HEK293T (cell line): ENCODE measurements around the gene SLA2.
"Not testable (repeated sequence)": the region's sequence is repeated elsewhere in the genome, so short reads cannot be mapped to it uniquely, and the experiment has no call there.

Experiments
- CTCF ChIA-PET: fragments of 350-600 bp; formaldehyde crosslinking; extraction: SDS; loops from one replicate; lab custom pipeline; 2021; ENCODE audit warnings: antibody characterized with exemption, inconsistent platforms; lab: Yijun Ruan, JAX
- POLR2A ChIA-PET: fragments of 350-600 bp; formaldehyde crosslinking; extraction: SDS; loops from one replicate; lab custom pipeline; 2020; ENCODE audit warnings: antibody characterized with exemption, inconsistent platforms; lab: Yijun Ruan, JAX
- DNase-seq: peaks from one replicate; pipeline ENCODE4 v3.0.0; 2012; ENCODE audit warnings: mixed read lengths; ENCODE audit errors: extremely low spot score
- ARNT ChIP-seq: fragments of 450-650 bp; IDR thresholded peaks from 2 replicates; pipeline ENCODE4 v1.6.1; 2017; ENCODE audit warnings: mild to moderate bottlenecking
- BHLHE40 ChIP-seq: fragments of 450-650 bp; IDR thresholded peaks from 2 replicates; pipeline ENCODE4 v1.6.1; 2016; ENCODE audit warnings: mild to moderate bottlenecking, moderate library complexity, borderline replicate concordance
- CTBP1 ChIP-seq: fragments of 450-650 bp; IDR thresholded peaks from 2 replicates; pipeline ENCODE4 v1.6.1; 2016; ENCODE audit warnings: borderline replicate concordance
- ELF4 ChIP-seq: fragments of 450-650 bp; IDR thresholded peaks from 2 replicates; pipeline ENCODE4 v1.6.1; 2017; ENCODE audit warnings: antibody characterized with exemption
- FOXA1 ChIP-seq: fragments of 450-650 bp; IDR thresholded peaks from 2 replicates; pipeline ENCODE4 v1.6.1; 2016; ENCODE audit warnings: mild to moderate bottlenecking
- FOXK2 ChIP-seq: fragments of 450-650 bp; IDR thresholded peaks from 2 replicates; pipeline ENCODE4 v1.6.1; 2016; ENCODE audit warnings: mild to moderate bottlenecking
- FOXM1 ChIP-seq: fragments of 450-650 bp; IDR thresholded peaks from 2 replicates; pipeline ENCODE4 v1.6.1; 2017; ENCODE audit warnings: mild to moderate bottlenecking, borderline replicate concordance
- HDGF ChIP-seq: fragments of 450-650 bp; IDR thresholded peaks from 2 replicates; pipeline ENCODE4 v1.6.1; 2017; ENCODE audit warnings: antibody characterized with exemption, borderline replicate concordance
- L3MBTL2 ChIP-seq: fragments of 450-650 bp; conservative IDR thresholded peaks from 2 replicates; pipeline ENCODE4 v1.6.1; 2016; ENCODE audit warnings: mild to moderate bottlenecking
- LEF1 ChIP-seq: fragments of 450-650 bp; IDR thresholded peaks from 2 replicates; pipeline ENCODE4 v1.6.1; 2017; ENCODE audit warnings: mild to moderate bottlenecking, borderline replicate concordance
- NFRKB ChIP-seq: fragments of 450-650 bp; IDR thresholded peaks from 2 replicates; pipeline ENCODE4 v1.6.1; 2016; ENCODE audit warnings: mild to moderate bottlenecking, moderate library complexity
- SP1 ChIP-seq: fragments of 450-650 bp; IDR thresholded peaks from 2 replicates; pipeline ENCODE4 v1.6.1; 2017
- SUZ12 ChIP-seq: fragments of 450-650 bp; IDR thresholded peaks from 2 replicates; pipeline ENCODE4 v1.6.1; 2016; ENCODE audit warnings: mild to moderate bottlenecking
- TARDBP ChIP-seq: fragments of 450-650 bp; IDR thresholded peaks from 2 replicates; pipeline ENCODE4 v1.6.1; 2016
- ZNF384 ChIP-seq: fragments of 450-650 bp; IDR thresholded peaks from 2 replicates; pipeline ENCODE4 v1.6.1; 2016
- TF ChIP-seq, protein P1 (sequence below): fragments of 450-650 bp; IDR thresholded peaks from 2 replicates; pipeline ENCODE4 v1.6.1; 2016

SLA2 gene

GRCh38 chr20:36684747-36685146 is 38.8 kb upstream of the SLA2 start:
- CTCF ChIA-PET, result no interaction called here
- no peak for TF ChIP-seq LEF1
- TF ChIP-seq, protein P1, sequence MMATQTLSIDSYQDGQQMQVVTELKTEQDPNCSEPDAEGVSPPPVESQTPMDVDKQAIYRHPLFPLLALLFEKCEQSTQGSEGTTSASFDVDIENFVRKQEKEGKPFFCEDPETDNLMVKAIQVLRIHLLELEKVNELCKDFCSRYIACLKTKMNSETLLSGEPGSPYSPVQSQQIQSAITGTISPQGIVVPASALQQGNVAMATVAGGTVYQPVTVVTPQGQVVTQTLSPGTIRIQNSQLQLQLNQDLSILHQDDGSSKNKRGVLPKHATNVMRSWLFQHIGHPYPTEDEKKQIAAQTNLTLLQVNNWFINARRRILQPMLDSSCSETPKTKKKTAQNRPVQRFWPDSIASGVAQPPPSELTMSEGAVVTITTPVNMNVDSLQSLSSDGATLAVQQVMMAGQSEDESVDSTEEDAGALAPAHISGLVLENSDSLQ, result no peak
- no peak for TF ChIP-seq FOXA1
- no peak for TF ChIP-seq ELF4
- TF ChIP-seq CTBP1, result no peak
- TF ChIP-seq HDGF, result no peak
- TF ChIP-seq SP1, result no peak
- TF ChIP-seq NFRKB, result no peak
- TF ChIP-seq BHLHE40, result no peak
- TF ChIP-seq SUZ12, result no peak
- POLR2A ChIA-PET, result no interaction called here
- no peak for DNase-seq

- DNase-seq, result no peak
- POLR2A ChIA-PET, result no interaction called here
- TF ChIP-seq LEF1 (no peak), ARNT (no peak), FOXM1 (no peak), ZNF384 (no peak), NFRKB (no peak), FOXA1 (no peak), CTBP1 (no peak), SP1 (no peak)
- CTCF ChIA-PET, result no interaction called here
Observed at GRCh38 chr20:36682311-36682710, 36.3 kb upstream of the SLA2 start.

GRCh38 chr20:36677422-36677771 is 31.4 kb upstream of the SLA2 start:
- POLR2A ChIA-PET, result no interaction called here
- TF ChIP-seq ARNT, result no peak
- no peak for TF ChIP-seq ZNF384
- no peak for TF ChIP-seq TARDBP
- no peak for TF ChIP-seq SP1
- no peak for TF ChIP-seq SUZ12
- TF ChIP-seq BHLHE40, result no peak
- no peak for TF ChIP-seq HDGF
- no peak for TF ChIP-seq NFRKB
- TF ChIP-seq FOXA1, result no peak
- TF ChIP-seq L3MBTL2, result no peak
- TF ChIP-seq ELF4, result no peak
- TF ChIP-seq LEF1, result no peak
- TF ChIP-seq FOXK2, result no peak
- no peak for TF ChIP-seq FOXM1
- TF ChIP-seq CTBP1, result no peak
- TF ChIP-seq, protein P1, result no peak
- DNase-seq, result no peak
- CTCF ChIA-PET, result no interaction called here

GRCh38 chr20:36676701-36677421 is 30.9 kb upstream of the SLA2 start:
- DNase-seq, result no peak
- ChIA-PET CTCF (no interaction called here), POLR2A (no interaction called here)
- TF ChIP-seq, protein P1, result peak; percentile 23; the same call in 1 of the 2 replicates
- no peak for TF ChIP-seq FOXM1
- no peak for TF ChIP-seq ZNF384

GRCh38 chr20:36675545-36675944 is 29.5 kb upstream of the SLA2 start:
- CTCF ChIA-PET, POLR2A ChIA-PET, DNase-seq: not testable (repeated sequence)

DNA sequence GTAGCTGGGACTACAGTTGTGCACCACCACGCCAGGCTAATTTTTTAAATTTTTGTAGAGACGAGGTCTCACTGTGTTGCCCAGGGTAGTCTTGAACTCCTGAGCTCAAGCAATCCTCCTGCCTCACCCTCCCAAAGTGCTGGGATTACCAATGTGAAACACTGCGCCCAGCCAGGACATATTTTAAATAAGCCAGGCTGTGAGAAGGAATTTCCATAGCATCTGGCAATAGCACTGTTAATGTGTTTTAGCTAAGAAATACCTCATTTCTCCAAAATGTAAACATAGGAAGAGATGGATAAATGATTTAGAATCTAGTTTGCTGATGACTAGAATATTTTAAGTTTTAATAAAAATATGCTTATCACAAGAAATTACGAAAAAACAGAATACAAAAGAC is 27.0 kb upstream of the SLA2 start:
- ChIA-PET CTCF (interaction anchor here (0.7 kb wide), 1 partner anchor 1799 kb away, joined by 3 read pairs; no protein-coding TSS in a partner anchor), POLR2A (no interaction called here)
- DNase-seq, result no peak
- TF ChIP-seq, protein P1, result no peak
- TF ChIP-seq ZNF384, result no peak
- TF ChIP-seq FOXK2, result no peak
- no peak for TF ChIP-seq FOXA1
- no peak for TF ChIP-seq L3MBTL2
- TF ChIP-seq LEF1, result no peak
- TF ChIP-seq HDGF, result no peak
- no peak for TF ChIP-seq ELF4
- no peak for TF ChIP-seq SUZ12
- TF ChIP-seq NFRKB, result no peak
